Measurements from ENCODE around the gene FAM90A1. TPM values are rescaled to one million over a fixed set of nuclear protein-coding genes. Genes with fewer than 3 reads are reported as not detected.
"Not testable (repeated sequence)": the region's sequence is repeated elsewhere in the genome, so short reads cannot be mapped to it uniquely, and the experiment has no call there.

Gene FAM90A1
- total and polyA plus RNA-seq, 2 donors (not counting 1 experiment from before 2014, with no cell fraction given), result 0.27 to 0.34 TPM

DNA sequence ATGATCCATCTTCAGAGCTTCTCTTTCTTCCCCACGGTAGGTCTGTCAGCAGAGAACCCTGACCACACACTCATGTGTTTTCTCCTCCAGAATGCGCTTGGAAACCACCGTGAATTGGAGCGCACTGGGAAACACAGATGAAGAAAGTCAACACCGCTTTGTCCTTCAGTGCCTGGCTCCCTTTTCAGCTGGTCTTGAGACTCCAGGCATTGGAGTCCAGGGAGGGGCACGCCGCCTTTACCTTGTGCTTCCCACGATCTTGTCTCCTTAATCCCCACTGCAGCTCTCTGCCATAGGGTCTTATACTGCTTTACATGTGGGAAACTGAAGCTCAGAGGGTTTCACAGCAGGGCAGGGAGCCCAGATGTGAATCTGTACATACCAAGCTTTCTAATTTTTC, 1.1 kb downstream of the FAM90A1 start:
- no peak overlapping the region for H3K4me3 Mint-ChIP-seq
- POLR2A ChIA-PET, result no interaction called here
- no peak for ATAC-seq (ENCODE audit: low read depth)

DNA sequence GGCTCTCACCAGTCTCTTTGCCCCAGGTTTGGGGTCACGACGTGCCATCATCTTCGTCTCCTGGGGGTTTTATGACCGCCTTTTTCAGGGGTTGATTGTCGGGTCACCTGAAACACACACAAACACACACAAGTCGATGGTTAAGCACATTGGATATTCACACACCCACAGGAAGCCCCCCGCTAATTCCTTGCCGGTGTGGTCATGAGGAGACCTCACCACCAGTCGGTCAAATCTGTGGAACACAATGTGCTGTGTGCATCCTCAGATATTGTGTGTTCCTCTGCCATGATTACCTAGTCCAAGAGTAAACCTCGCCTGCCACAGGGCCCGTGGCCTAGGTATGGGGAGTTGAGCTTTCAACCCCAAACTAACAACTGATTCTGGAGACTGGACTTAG, 2.6 kb downstream of the FAM90A1 start:
- H3K27me3 Mint-ChIP-seq; POLR2A ChIA-PET; H3K4me2 ChIP-seq (replicated peaks; ENCODE audit: low read depth, low read length, poor library complexity, severe bottlenecking); H3K36me3 ChIP-seq (replicated peaks in 1 of 2; ENCODE audit: control extremely low read depth in 1 of 2, control insufficient read depth in 1 of 2, extremely low read depth in 1 of 2, insufficient read depth in 2 of 2, low read length in 1 of 2); H4K20me1 ChIP-seq (ENCODE audit: control insufficient read depth, insufficient read depth, low read length, poor library complexity, severe bottlenecking); CTCF ChIA-PET; H3K27ac Mint-ChIP-seq; intact Hi-C loops (cut with micrococcal nuclease); H3K4me3 Mint-ChIP-seq; H3K4me1 Mint-ChIP-seq; ATAC-seq (ENCODE audit: low read depth); H3K79me2 ChIP-seq (ENCODE audit: control insufficient read depth, insufficient read depth, low read length); H3K4me3 ChIP-seq (ENCODE audit: control extremely low read depth in 1 of 5, extremely low read depth in 1 of 5, insufficient read depth in 1 of 5, low read depth in 2 of 5, low read length in 4 of 5); H3K27me3 ChIP-seq (replicated peaks in 1 of 4; ENCODE audit: control extremely low read depth in 1 of 4, control insufficient read depth in 3 of 4, insufficient read depth in 4 of 4, low read length in 3 of 4); H3K9ac ChIP-seq (ENCODE audit: low read length); DNase-seq; H3K9me3 ChIP-seq (ENCODE audit: control extremely low read depth in 1 of 3, control insufficient read depth in 2 of 3, insufficient read depth in 1 of 3, low read length in 2 of 3); H2AFZ ChIP-seq (ENCODE audit: insufficient read depth, low read depth, low read length, poor library complexity, severe bottlenecking); H3K4me1 ChIP-seq (ENCODE audit: control insufficient read depth in 2 of 2, insufficient read depth in 2 of 2, low read length in 2 of 2); H3K27ac ChIP-seq (ENCODE audit: low read length in 2 of 2); H3K9me3 Mint-ChIP-seq (ENCODE audit: insufficient read depth): not testable (repeated sequence)
- WGBS (ENCODE audit: insufficient coverage), result 97% methylated on average over 4 of the region's 11 CpGs

More for the DNA sequence above, 1.1 kb downstream of the FAM90A1 start:
- TF ChIP-seq, protein P1, sequence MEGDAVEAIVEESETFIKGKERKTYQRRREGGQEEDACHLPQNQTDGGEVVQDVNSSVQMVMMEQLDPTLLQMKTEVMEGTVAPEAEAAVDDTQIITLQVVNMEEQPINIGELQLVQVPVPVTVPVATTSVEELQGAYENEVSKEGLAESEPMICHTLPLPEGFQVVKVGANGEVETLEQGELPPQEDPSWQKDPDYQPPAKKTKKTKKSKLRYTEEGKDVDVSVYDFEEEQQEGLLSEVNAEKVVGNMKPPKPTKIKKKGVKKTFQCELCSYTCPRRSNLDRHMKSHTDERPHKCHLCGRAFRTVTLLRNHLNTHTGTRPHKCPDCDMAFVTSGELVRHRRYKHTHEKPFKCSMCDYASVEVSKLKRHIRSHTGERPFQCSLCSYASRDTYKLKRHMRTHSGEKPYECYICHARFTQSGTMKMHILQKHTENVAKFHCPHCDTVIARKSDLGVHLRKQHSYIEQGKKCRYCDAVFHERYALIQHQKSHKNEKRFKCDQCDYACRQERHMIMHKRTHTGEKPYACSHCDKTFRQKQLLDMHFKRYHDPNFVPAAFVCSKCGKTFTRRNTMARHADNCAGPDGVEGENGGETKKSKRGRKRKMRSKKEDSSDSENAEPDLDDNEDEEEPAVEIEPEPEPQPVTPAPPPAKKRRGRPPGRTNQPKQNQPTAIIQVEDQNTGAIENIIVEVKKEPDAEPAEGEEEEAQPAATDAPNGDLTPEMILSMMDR (IDR thresholded peaks at IDR 0.05), result no peak
- TF ChIP-seq EZH2 (IDR thresholded peaks at IDR 0.05; ENCODE audit: borderline replicate concordance, insufficient read depth, low read depth, low read length, poor library complexity, severe bottlenecking), result no peak
- CTCF ChIA-PET, result no interaction called here
- Histone ChIP-seq H3K27me3 (replicated peaks in 1 of 4; ENCODE audit: control extremely low read depth in 1 of 4, control insufficient read depth in 3 of 4, insufficient read depth in 4 of 4, low read length in 3 of 4) (no peaks in the 10 kb centered on the region), H2AFZ (ENCODE audit: insufficient read depth, low read depth, low read length, poor library complexity, severe bottlenecking) (no peak overlapping the region), H3K79me2 (ENCODE audit: control insufficient read depth, insufficient read depth, low read length) (no peaks in the 10 kb centered on the region), H4K20me1 (ENCODE audit: control insufficient read depth, insufficient read depth, low read length, poor library complexity, severe bottlenecking) (no peaks in the 10 kb centered on the region), H3K9ac (ENCODE audit: low read length) (no peak overlapping the region), H3K4me3 (ENCODE audit: control extremely low read depth in 1 of 5, extremely low read depth in 1 of 5, insufficient read depth in 1 of 5, low read depth in 2 of 5, low read length in 4 of 5) (no peak overlapping the region), H3K9me3 (ENCODE audit: control extremely low read depth in 1 of 3, control insufficient read depth in 2 of 3, insufficient read depth in 1 of 3, low read length in 2 of 3) (no peaks in the 10 kb centered on the region), H3K4me2 (replicated peaks; ENCODE audit: low read depth, low read length, poor library complexity, severe bottlenecking) (no peak overlapping the region), H3K36me3 (replicated peaks in 1 of 2; ENCODE audit: control extremely low read depth in 1 of 2, control insufficient read depth in 1 of 2, extremely low read depth in 1 of 2, insufficient read depth in 2 of 2, low read length in 1 of 2) (no peaks in the 10 kb centered on the region), H3K27ac (ENCODE audit: low read length in 2 of 2) (no peak overlapping the region), H3K4me1 (ENCODE audit: control insufficient read depth in 2 of 2, insufficient read depth in 2 of 2, low read length in 2 of 2) (no peaks in the 10 kb centered on the region)
- intact Hi-C loops (cut with micrococcal nuclease), result no loop called here
- no peak for DNase-seq
- Mint-ChIP-seq H3K9me3 (ENCODE audit: insufficient read depth) (no peaks in the 10 kb centered on the region), H3K4me1 (peaks cover 2% of the 10 kb centered on the region), H3K27ac (no peak overlapping the region), H3K27me3 (no peaks in the 10 kb centered on the region)
- 93% methylated on average over 8 of the region's 8 CpGs for WGBS (ENCODE audit: insufficient coverage)

DNA sequence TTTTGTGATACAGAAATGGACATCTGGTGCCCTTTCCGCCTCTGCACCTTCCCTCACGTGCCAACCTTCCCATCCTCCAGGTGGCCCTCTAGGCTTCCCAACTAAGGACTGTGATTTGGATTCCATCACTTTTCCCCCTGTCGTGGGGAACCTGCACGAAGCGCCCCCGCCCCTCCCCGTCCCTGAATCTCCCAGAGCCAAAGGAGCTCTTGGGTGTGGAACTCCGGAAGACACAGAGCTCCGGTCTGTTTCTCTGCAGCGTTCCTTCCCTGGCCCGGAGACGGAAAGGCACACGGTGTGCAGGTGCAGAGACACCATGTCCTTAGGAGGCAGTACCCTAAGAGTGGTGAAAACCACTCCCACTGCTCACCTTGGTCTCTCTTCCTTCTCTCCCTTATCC, 3.8 kb downstream of the FAM90A1 start:
- ATAC-seq (ENCODE audit: low read depth); H3K27me3 ChIP-seq (replicated peaks in 1 of 4; ENCODE audit: control extremely low read depth in 1 of 4, control insufficient read depth in 3 of 4, insufficient read depth in 4 of 4, low read length in 3 of 4); DNase-seq; H4K20me1 ChIP-seq (ENCODE audit: control insufficient read depth, insufficient read depth, low read length, poor library complexity, severe bottlenecking); CTCF ChIA-PET; H3K9me3 Mint-ChIP-seq (ENCODE audit: insufficient read depth); H2AFZ ChIP-seq (ENCODE audit: insufficient read depth, low read depth, low read length, poor library complexity, severe bottlenecking); H3K4me2 ChIP-seq (replicated peaks; ENCODE audit: low read depth, low read length, poor library complexity, severe bottlenecking); POLR2A ChIA-PET; H3K79me2 ChIP-seq (ENCODE audit: control insufficient read depth, insufficient read depth, low read length); H3K9me3 ChIP-seq (ENCODE audit: control extremely low read depth in 1 of 3, control insufficient read depth in 2 of 3, insufficient read depth in 1 of 3, low read length in 2 of 3); H3K4me3 ChIP-seq (ENCODE audit: control extremely low read depth in 1 of 5, extremely low read depth in 1 of 5, insufficient read depth in 1 of 5, low read depth in 2 of 5, low read length in 4 of 5); H3K27me3 Mint-ChIP-seq; H3K4me1 ChIP-seq (ENCODE audit: control insufficient read depth in 2 of 2, insufficient read depth in 2 of 2, low read length in 2 of 2); H3K4me3 Mint-ChIP-seq; H3K9ac ChIP-seq (ENCODE audit: low read length); H3K36me3 ChIP-seq (replicated peaks in 1 of 2; ENCODE audit: control extremely low read depth in 1 of 2, control insufficient read depth in 1 of 2, extremely low read depth in 1 of 2, insufficient read depth in 2 of 2, low read length in 1 of 2); H3K27ac ChIP-seq (ENCODE audit: low read length in 2 of 2); H3K27ac Mint-ChIP-seq; H3K4me1 Mint-ChIP-seq; intact Hi-C loops (cut with micrococcal nuclease): not testable (repeated sequence)
- 79% methylated on average over 11 of the region's 13 CpGs for WGBS (ENCODE audit: insufficient coverage)

All from B cell (primary cell).